ENCODE data around the gene PDZK1IP1.

GRCh38 chr1:47233186-47233585 lies 43.4 kb upstream of the PDZK1IP1 start:
- TF ChIP-seq POLR2A (IDR thresholded peaks at IDR 0.05) (no peak), POLR2AphosphoS5 (IDR thresholded peaks at IDR 0.05) (no peak), EP300 (IDR thresholded peaks at IDR 0.05) (no peak), CTCF (IDR thresholded peaks at IDR 0.05) (no peak)
